ENCODE data around the gene NLE1.

DNA sequence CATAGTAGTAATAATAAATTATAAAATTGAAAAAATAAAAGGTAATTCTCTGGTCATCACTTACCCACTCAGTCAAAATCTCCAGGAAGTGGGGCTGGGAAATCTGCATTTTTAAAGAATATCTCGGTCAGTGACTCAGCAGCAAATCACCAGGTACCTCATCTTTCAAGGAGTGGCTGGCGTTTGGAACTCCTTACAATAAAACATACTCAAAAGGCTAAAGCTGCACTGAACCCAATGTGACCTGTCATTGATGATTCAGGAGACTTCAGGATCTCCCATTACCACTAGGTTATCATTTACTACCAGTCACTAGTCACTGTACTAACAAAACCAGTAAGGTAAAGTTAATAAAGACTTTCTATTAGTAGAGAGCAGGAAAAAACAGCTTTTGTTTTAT is 57.1 kb downstream of the NLE1 start:
- TF ChIP-seq, protein P1, sequence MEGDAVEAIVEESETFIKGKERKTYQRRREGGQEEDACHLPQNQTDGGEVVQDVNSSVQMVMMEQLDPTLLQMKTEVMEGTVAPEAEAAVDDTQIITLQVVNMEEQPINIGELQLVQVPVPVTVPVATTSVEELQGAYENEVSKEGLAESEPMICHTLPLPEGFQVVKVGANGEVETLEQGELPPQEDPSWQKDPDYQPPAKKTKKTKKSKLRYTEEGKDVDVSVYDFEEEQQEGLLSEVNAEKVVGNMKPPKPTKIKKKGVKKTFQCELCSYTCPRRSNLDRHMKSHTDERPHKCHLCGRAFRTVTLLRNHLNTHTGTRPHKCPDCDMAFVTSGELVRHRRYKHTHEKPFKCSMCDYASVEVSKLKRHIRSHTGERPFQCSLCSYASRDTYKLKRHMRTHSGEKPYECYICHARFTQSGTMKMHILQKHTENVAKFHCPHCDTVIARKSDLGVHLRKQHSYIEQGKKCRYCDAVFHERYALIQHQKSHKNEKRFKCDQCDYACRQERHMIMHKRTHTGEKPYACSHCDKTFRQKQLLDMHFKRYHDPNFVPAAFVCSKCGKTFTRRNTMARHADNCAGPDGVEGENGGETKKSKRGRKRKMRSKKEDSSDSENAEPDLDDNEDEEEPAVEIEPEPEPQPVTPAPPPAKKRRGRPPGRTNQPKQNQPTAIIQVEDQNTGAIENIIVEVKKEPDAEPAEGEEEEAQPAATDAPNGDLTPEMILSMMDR (IDR thresholded peaks at IDR 0.05; ENCODE audit: insufficient read depth, low read length, poor library complexity, severe bottlenecking), result no peak
- no peak for TF ChIP-seq EZH2phosphoT487 (conservative IDR thresholded peaks at IDR 0.05; ENCODE audit: low read length)

All from SU-DHL-6 (cell line).